ENCODE data around the gene CDH13.

- TF ChIP-seq CBX8 (IDR thresholded peaks at IDR 0.05) (no peak), CTCF (IDR thresholded peaks at IDR 0.05) (no peak), CEBPB (IDR thresholded peaks at IDR 0.05) (no peak), HOXA7 (CRISPR knock-in tag; IDR thresholded peaks at IDR 0.05) (no peak), RAD21 (conservative IDR thresholded peaks at IDR 0.05 in 1 of 2, IDR thresholded peaks at IDR 0.05 in 1 of 2) (no peak), SREBF2 (IDR thresholded peaks at IDR 0.05) (no peak), RARB (CRISPR knock-in tag; IDR thresholded peaks at IDR 0.05) (no peak)
These were observed 763.0 kb downstream of the CDH13 start for GRCh38 chr16:83389751-83390150.
